A673 (cell line): ENCODE data around the gene C3orf38.

Experiments
- CTCF ChIP-seq: fragments of 300-800, 200-600 bp; sonication (generic); conservative IDR thresholded peaks from 2 replicates; pipeline ENCODE4 v1.5.1; 2017; ENCODE audit warnings: low read depth, mild to moderate bottlenecking, antibody characterized with exemption, low read length, moderate library complexity, mixed read lengths
- EZH2 ChIP-seq: fragments of 200-600 bp; sonication (generic); IDR thresholded peaks from 2 replicates; pipeline ENCODE4 v1.6.1; 2017; ENCODE audit warnings: borderline replicate concordance, low read depth, mild to moderate bottlenecking, mixed read lengths, antibody characterized with exemption, low read length; ENCODE audit not compliant: poor library complexity, severe bottlenecking

- no peak for TF ChIP-seq CTCF
- TF ChIP-seq EZH2, result no peak
Observed at GRCh38 chr3:88198121-88198520, 48.4 kb downstream of the C3orf38 start.
